ENCODE results near the gene CACNA1A.

GRCh38 chr19:13255041-13255718 lies 251.1 kb downstream of the CACNA1A start:
- TF ChIP-seq CTCF (IDR thresholded peaks at IDR 0.05) (no peak), POLR2A (IDR thresholded peaks at IDR 0.05) (no peak)

Data from heart left ventricle (tissue), 13 donors.